ENCODE data around the gene VPS39.

VPS39 gene, protein sequence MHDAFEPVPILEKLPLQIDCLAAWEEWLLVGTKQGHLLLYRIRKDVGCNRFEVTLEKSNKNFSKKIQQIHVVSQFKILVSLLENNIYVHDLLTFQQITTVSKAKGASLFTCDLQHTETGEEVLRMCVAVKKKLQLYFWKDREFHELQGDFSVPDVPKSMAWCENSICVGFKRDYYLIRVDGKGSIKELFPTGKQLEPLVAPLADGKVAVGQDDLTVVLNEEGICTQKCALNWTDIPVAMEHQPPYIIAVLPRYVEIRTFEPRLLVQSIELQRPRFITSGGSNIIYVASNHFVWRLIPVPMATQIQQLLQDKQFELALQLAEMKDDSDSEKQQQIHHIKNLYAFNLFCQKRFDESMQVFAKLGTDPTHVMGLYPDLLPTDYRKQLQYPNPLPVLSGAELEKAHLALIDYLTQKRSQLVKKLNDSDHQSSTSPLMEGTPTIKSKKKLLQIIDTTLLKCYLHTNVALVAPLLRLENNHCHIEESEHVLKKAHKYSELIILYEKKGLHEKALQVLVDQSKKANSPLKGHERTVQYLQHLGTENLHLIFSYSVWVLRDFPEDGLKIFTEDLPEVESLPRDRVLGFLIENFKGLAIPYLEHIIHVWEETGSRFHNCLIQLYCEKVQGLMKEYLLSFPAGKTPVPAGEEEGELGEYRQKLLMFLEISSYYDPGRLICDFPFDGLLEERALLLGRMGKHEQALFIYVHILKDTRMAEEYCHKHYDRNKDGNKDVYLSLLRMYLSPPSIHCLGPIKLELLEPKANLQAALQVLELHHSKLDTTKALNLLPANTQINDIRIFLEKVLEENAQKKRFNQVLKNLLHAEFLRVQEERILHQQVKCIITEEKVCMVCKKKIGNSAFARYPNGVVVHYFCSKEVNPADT

DNA sequence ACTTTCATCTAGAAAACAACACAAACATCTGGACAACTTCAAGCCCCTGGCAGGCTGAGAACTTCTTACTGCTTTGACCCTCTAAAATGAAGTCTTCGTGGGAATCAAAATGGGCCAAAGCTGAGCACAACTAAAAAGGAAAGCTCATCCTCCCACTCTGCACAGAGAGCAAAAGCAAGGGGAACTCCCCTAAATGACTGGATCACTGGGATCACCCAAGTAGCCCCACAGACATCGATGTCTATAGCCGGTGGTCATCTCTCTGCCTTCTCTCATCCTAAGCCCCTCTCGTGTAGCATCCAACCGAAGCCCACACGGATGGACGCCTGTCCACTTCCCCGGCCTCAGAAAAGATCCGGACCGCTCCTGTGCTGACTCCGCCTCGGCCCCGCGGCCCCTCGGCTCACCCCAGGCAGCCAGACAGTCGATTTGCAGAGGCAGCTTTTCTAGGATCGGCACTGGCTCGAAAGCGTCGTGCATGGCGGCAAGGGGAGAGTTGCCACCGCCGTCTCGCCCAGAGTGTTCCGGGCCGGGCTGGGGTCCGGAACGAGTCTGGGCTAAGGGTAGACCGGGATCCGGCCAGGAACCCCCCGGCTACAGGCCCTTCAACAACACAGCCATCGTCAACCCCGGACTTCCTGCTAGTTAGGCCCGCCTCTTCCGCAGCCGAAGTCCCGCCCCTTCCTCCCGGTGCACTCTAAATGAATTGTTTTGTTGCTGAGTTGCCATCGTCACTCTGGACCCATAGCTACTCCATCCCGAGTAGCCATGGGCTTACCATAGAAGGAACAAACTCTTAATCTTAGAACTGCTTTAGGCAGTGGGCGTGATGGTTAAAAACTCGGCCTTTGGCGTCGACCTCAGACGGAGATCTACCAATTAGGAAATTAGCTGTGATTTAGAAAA is at the start of gene VPS39:
TSS of gene VPS39 (minus strand) at position 631 of the 906 bp plus-strand sequence. CDS start at position 480, 151 bp downstream.
- POLR2A ChIA-PET, result interaction anchor here (0.7 to 1.6 kb wide), 6 partner anchors 15 to 178 kb away, joined by 3 to 5 read pairs (median 3); partner anchors contain the start of genes GANC and TMEM87A
- CTCF ChIA-PET, result no interaction called here
- DNase-seq (ENCODE audit: extremely low spot score), result peak; percentile 80
- TF ChIP-seq HDGF (IDR thresholded peaks at IDR 0.05; ENCODE audit: borderline replicate concordance), result no peak
- no peak for TF ChIP-seq FOXM1 (IDR thresholded peaks at IDR 0.05; ENCODE audit: borderline replicate concordance)
- TF ChIP-seq NFRKB (IDR thresholded peaks at IDR 0.05), result no peak
- TF ChIP-seq TARDBP (IDR thresholded peaks at IDR 0.05), result no peak

DNA sequence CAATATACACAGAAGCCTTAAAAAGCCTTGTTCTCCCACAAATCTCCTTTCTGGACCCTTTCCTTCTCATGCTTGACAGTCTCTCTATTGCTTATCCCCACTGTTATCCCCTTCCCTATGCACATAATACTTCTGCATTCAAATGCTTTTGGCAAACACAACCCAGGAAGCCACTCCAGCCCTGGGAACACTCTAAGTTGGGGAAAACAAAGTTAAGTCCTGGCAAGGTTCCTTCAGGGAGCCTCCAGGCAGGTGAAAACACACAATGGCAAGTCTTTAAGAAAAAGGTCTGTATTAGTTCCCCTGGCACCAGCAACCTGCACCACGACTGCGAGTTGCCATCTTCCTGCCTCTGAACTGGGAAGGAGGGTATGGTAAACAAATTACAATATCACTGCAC is 45.2 kb upstream of the VPS39 start:
- DNase-seq (ENCODE audit: extremely low spot score), result no peak
- TF ChIP-seq TARDBP (IDR thresholded peaks at IDR 0.05) (no peak), CTBP1 (IDR thresholded peaks at IDR 0.05; ENCODE audit: borderline replicate concordance) (no peak), HDGF (IDR thresholded peaks at IDR 0.05; ENCODE audit: borderline replicate concordance) (no peak)
- TF ChIP-seq, protein P1, sequence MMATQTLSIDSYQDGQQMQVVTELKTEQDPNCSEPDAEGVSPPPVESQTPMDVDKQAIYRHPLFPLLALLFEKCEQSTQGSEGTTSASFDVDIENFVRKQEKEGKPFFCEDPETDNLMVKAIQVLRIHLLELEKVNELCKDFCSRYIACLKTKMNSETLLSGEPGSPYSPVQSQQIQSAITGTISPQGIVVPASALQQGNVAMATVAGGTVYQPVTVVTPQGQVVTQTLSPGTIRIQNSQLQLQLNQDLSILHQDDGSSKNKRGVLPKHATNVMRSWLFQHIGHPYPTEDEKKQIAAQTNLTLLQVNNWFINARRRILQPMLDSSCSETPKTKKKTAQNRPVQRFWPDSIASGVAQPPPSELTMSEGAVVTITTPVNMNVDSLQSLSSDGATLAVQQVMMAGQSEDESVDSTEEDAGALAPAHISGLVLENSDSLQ (IDR thresholded peaks at IDR 0.05), result no peak
- POLR2A ChIA-PET, result no interaction called here
- CTCF ChIA-PET, result interaction anchor here (0.6 kb wide), 1 partner anchor 42 kb away, joined by 3 read pairs; no protein-coding TSS in a partner anchor

DNA sequence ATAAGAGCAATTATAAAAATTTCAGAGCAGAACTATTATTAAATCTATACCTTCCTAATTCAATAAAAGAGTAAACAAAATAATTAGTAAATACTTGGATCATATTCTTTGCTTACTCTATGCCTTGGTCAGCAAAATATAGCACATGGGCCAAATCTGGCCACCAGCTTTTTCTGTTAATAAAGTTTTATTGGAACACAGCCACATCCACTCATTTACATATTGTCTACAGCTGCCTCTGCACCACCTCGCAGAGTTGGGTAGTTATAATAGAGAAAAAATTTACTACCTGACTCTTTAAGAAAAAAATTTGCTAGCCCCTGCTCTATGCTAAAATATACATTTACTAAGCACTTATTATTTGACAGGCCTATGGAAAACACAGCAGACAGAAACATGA is 32.7 kb upstream of the VPS39 start:
- TF ChIP-seq ARNT (IDR thresholded peaks at IDR 0.05), result no peak
- no peak for TF ChIP-seq LEF1 (IDR thresholded peaks at IDR 0.05; ENCODE audit: borderline replicate concordance)
- TF ChIP-seq ELF4 (IDR thresholded peaks at IDR 0.05), result no peak
- TF ChIP-seq FOXM1 (IDR thresholded peaks at IDR 0.05; ENCODE audit: borderline replicate concordance), result no peak
- no peak for TF ChIP-seq NFRKB (IDR thresholded peaks at IDR 0.05)
- TF ChIP-seq CTBP1 (IDR thresholded peaks at IDR 0.05; ENCODE audit: borderline replicate concordance), result no peak
- TF ChIP-seq FOXK2 (IDR thresholded peaks at IDR 0.05), result no peak
- TF ChIP-seq, protein P1 (IDR thresholded peaks at IDR 0.05), result no peak
- DNase-seq (ENCODE audit: extremely low spot score), result no peak
- POLR2A ChIA-PET, result no interaction called here
- CTCF ChIA-PET, result no interaction called here

DNA sequence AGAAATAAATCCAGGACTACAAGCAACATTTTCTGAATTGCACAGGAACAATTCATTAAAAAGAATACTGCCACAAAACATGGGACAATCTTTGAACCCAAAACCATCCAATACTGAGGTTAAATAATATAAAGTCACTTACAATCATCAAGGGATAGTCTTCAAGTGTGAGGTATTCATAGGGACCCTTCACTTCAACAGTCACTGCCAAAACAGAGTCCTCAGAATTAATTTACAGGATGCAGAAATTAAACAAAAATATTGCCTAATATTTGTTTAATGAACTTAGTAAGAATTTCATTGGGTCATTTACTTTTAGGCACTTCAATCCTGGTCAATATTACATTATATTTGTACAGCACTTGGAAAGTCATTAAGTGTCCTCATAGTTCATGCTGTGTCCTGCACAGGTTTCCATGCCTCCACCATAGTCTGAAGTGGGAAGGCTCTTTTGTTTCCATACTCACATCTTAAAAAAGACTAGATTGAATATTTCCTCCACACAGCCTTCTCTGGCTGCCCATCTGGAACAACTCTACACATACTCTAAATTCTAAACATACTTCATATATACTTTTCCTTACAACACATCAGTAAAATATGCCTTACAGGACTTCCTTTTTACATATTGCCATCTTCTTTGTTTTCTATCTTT is 31.6 kb upstream of the VPS39 start:
- POLR2A ChIA-PET, result interaction anchor here (1.5 kb wide), 1 partner anchor 34 kb away, joined by 3 read pairs; the partner anchor contains the start of genes GANC and TMEM87A
- DNase-seq (ENCODE audit: extremely low spot score), result no peak
- TF ChIP-seq FOXM1 (IDR thresholded peaks at IDR 0.05; ENCODE audit: borderline replicate concordance) (no peak), FOXA1 (IDR thresholded peaks at IDR 0.05) (no peak), LEF1 (IDR thresholded peaks at IDR 0.05; ENCODE audit: borderline replicate concordance) (no peak), SUZ12 (IDR thresholded peaks at IDR 0.05) (no peak), ELF4 (IDR thresholded peaks at IDR 0.05) (no peak), CTBP1 (IDR thresholded peaks at IDR 0.05; ENCODE audit: borderline replicate concordance) (no peak), SP1 (IDR thresholded peaks at IDR 0.05) (no peak), ZNF384 (IDR thresholded peaks at IDR 0.05) (no peak), BHLHE40 (IDR thresholded peaks at IDR 0.05; ENCODE audit: borderline replicate concordance) (no peak), HDGF (IDR thresholded peaks at IDR 0.05; ENCODE audit: borderline replicate concordance) (no peak), TARDBP (IDR thresholded peaks at IDR 0.05) (no peak), ARNT (IDR thresholded peaks at IDR 0.05) (no peak), NFRKB (IDR thresholded peaks at IDR 0.05) (no peak), FOXK2 (IDR thresholded peaks at IDR 0.05) (no peak), L3MBTL2 (conservative IDR thresholded peaks at IDR 0.05) (no peak)
- TF ChIP-seq, protein P1 (IDR thresholded peaks at IDR 0.05), result no peak
- CTCF ChIA-PET, result no interaction called here

DNA sequence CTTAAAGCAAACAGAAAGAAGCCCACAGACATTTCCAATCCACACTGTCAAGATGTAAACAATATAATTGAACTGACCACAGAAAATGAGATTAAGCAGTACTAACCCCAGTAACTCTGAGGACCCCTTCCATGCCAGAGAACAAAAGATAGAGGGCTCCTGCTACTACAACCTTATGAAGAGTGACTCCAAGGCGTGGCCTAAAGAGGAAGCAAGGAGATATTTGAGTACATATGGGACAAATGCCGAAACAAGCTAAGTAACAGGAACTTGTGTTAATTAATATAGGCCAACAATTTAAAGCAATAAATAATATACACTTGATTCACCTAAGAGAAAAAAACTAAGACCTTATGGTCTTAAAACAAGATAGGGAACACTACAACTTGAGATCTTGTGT is 25.0 kb upstream of the VPS39 start:
- no peak for DNase-seq (ENCODE audit: extremely low spot score)
- no peak for TF ChIP-seq FOXA1 (IDR thresholded peaks at IDR 0.05)
- TF ChIP-seq, protein P1 (IDR thresholded peaks at IDR 0.05), result no peak
- TF ChIP-seq SUZ12 (IDR thresholded peaks at IDR 0.05), result no peak
- TF ChIP-seq NFRKB (IDR thresholded peaks at IDR 0.05), result no peak
- no peak for TF ChIP-seq CTBP1 (IDR thresholded peaks at IDR 0.05; ENCODE audit: borderline replicate concordance)
- TF ChIP-seq LEF1 (IDR thresholded peaks at IDR 0.05; ENCODE audit: borderline replicate concordance), result no peak
- no peak for TF ChIP-seq FOXM1 (IDR thresholded peaks at IDR 0.05; ENCODE audit: borderline replicate concordance)
- TF ChIP-seq ELF4 (IDR thresholded peaks at IDR 0.05), result no peak
- TF ChIP-seq L3MBTL2 (conservative IDR thresholded peaks at IDR 0.05), result no peak
- no peak for TF ChIP-seq SP1 (IDR thresholded peaks at IDR 0.05)
- no peak for TF ChIP-seq HDGF (IDR thresholded peaks at IDR 0.05; ENCODE audit: borderline replicate concordance)
- TF ChIP-seq ARNT (IDR thresholded peaks at IDR 0.05), result no peak
- no peak for TF ChIP-seq FOXK2 (IDR thresholded peaks at IDR 0.05)
- TF ChIP-seq ZNF384 (IDR thresholded peaks at IDR 0.05), result no peak
- no peak for TF ChIP-seq BHLHE40 (IDR thresholded peaks at IDR 0.05; ENCODE audit: borderline replicate concordance)
- no peak for TF ChIP-seq TARDBP (IDR thresholded peaks at IDR 0.05)
- ChIA-PET CTCF (no interaction called here), POLR2A (no interaction called here)

All from HEK293T (cell line).